GM23248 (cell line): ENCODE data around the gene POR.

Experiments
- EZH2 ChIP-seq: fragments of 200-600 bp; sonication (generic); IDR thresholded peaks from 2 replicates; pipeline ENCODE4 v1.6.1; 2018; ENCODE audit warnings: antibody characterized with exemption, mild to moderate bottlenecking; ENCODE audit not compliant: insufficient read depth, poor library complexity, severe bottlenecking
- EZH2phosphoT487 ChIP-seq: fragments of 200-600 bp; sonication (generic); IDR thresholded peaks from 2 replicates; pipeline ENCODE4 v1.6.1; 2018; ENCODE audit warnings: antibody characterized with exemption, moderate library complexity, mild to moderate bottlenecking, low read depth; ENCODE audit not compliant: insufficient read depth

DNA sequence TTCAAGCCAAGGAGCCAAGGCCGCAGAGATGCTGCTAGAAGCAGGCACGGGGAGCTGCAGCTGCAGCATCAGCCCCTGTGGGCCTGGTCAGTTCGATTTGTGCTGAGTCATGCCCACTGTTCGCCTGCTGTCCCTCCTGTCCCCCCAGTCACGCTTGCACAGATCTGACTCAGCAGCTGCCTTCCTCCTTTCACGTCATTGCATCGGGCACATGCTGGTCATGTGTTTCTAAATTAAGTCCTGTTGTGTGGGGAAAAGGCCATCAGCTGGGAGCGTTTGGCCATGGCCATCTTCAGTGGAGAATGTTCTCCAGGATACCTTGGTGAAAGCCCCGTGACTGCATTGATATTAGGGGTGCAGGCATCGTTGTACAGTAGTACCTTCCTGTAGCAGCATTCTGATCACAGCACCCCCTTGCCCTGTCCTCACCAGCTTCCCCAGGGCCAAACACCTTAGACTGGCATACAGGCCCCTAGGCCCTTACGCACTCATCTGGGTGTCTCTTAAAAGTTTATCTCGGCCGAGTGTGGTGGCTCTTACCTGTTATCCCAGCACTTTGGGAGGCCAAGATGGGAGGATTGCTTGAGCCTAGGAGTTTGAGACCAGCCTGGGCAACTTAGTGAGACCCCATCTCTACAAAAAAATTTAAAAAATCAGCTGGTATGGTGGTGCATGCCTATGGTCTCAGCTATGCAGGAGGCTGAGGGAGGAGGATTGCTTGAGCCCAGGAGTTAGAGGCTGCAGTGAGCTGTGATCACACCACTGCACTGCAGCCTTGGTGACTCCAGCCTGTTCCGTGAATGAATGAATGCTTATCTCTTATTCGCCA, 23.2 kb downstream of the POR start:
- no peak for TF ChIP-seq EZH2phosphoT487
- TF ChIP-seq EZH2: no peak
